Natural killer cell (primary cell): Measurements from ENCODE around the gene CCDC102A. TPM values are rescaled to one million over a fixed set of nuclear protein-coding genes. Genes with fewer than 3 reads are reported as not detected.

ENCODE experiments used
- ATAC-seq, 3 donors: fragments of 150-1000 bp in 2 of 3; fragments of 200-7000 bp in 1 of 3; cut with Tn5 transposase; 1 replicate in 1 of 3; 2 replicates in 2 of 3; pipeline ENCODE4 v1.10.0; 2021; ENCODE audit warnings: mild to moderate bottlenecking in 2 of 3, moderate library complexity in 2 of 3
- DNase-seq, 2 donors: peaks; one replicate each; pipeline versions ENCODE4 v3.0.0 to v3.0.0-alpha.2; 2013 to 2021; ENCODE audit warnings: mixed read lengths in 1 of 2
- H3K27ac ChIP-seq: one replicate; pipeline ENCODE4 v1.5.1; 2013; ENCODE audit warnings: mild to moderate bottlenecking, low read length
- H3K27me3 ChIP-seq: one replicate; pipeline ENCODE4 v1.6.1; 2013; ENCODE audit warnings: low read length; ENCODE audit not compliant: control insufficient read depth, insufficient read depth
- H3K36me3 ChIP-seq: one replicate; pipeline ENCODE4 v1.6.1; 2013; ENCODE audit warnings: low read length; ENCODE audit not compliant: control insufficient read depth, insufficient read depth
- H3K4me1 ChIP-seq: one replicate; pipeline ENCODE4 v1.6.1; 2013; ENCODE audit warnings: low read length; ENCODE audit not compliant: control insufficient read depth, insufficient read depth
- H3K4me3 ChIP-seq: one replicate; pipeline ENCODE4 v1.5.1; 2013; ENCODE audit warnings: low read length
- H3K9me3 ChIP-seq: one replicate; pipeline ENCODE4 v1.6.1; 2013; ENCODE audit warnings: low read length; ENCODE audit not compliant: control insufficient read depth, insufficient read depth
- H3K27ac Mint-ChIP-seq, 2 donors: one replicate each; pipeline ENCODE4 v1.8.0; 2022; ENCODE audit warnings: mild to moderate bottlenecking in 2 of 2, mixed read lengths in 2 of 2, moderate library complexity in 1 of 2
- H3K27me3 Mint-ChIP-seq, 2 donors: one replicate each; pipeline ENCODE4 v1.8.0; 2022; ENCODE audit warnings: low read depth in 2 of 2, mixed read lengths in 2 of 2
- H3K36me3 Mint-ChIP-seq: one replicate; pipeline ENCODE4 v1.8.0; 2022; ENCODE audit warnings: mixed read lengths
- H3K4me1 Mint-ChIP-seq, 2 donors: one replicate each; pipeline ENCODE4 v1.8.0; 2022; ENCODE audit warnings: mixed read lengths in 2 of 2
- H3K4me3 Mint-ChIP-seq: one replicate; pipeline ENCODE4 v1.8.0; 2022; ENCODE audit warnings: mild to moderate bottlenecking, moderate library complexity, mixed read lengths
- H3K9me3 Mint-ChIP-seq, 2 donors: one replicate each; pipeline ENCODE4 v1.8.0; 2022; ENCODE audit warnings: mixed read lengths in 2 of 2
- CTCF ChIP-seq: fragments of 200-600 bp; IDR thresholded peaks from one replicate; pipeline ENCODE4 v1.8.0; 2022; ENCODE audit warnings: antibody characterized with exemption
- WGBS: methylation state at CpG from one replicate; pipeline ENCODE4 v1.1.7; 2013; ENCODE audit warnings: missing lambda C conversion rate; ENCODE audit not compliant: insufficient coverage; 5-methylcytosine and 5-hydroxymethylcytosine counted together
- intact Hi-C: fragments of 100-400 bp; cut with micrococcal nuclease; formaldehyde crosslinking; loops from one replicate; pipeline ENCODE4 v1.14.2; 2022
- total RNA-seq, 4 donors: library from RNA; stranded (reverse); fragments of 120-200 nt in 1 of 4; gene quantifications; one replicate each; pipeline versions ENCODE4 v1.2.3 to v1.2.4, GENCODE V29; 2013 to 2022

CCDC102A gene
- total RNA-seq, 3 donors from 2014 or later (not counting 1 experiment from before 2014, with no cell fraction given): 15.5 to 24.4 (median 17.1) TPM

GRCh38 chr16:57508035-57508425 lies 28.3 kb downstream of the CCDC102A start:
- no peak for DNase-seq
- WGBS: 92% methylated on average over 3 of the region's 3 CpGs

GRCh38 chr16:57507136-57508034 lies 29.0 kb downstream of the CCDC102A start:
- no peak overlapping the region for H3K27ac Mint-ChIP-seq
- Histone ChIP-seq H3K4me1 (no peaks in the 10 kb centered on the region), H3K27me3 (no peaks in the 10 kb centered on the region), H3K27ac (no peak overlapping the region), H3K4me3 (no peak overlapping the region), H3K9me3 (no peaks in the 10 kb centered on the region), H3K36me3 (peaks cover 6% of the 10 kb centered on the region)
- H3K4me3 Mint-ChIP-seq: no peak overlapping the region
- H3K27me3 Mint-ChIP-seq: no peaks in the 10 kb centered on the region
- no peaks in the 10 kb centered on the region for H3K4me1 Mint-ChIP-seq
- intact Hi-C loops: no loop called here
- TF ChIP-seq CTCF: no peak
- H3K9me3 Mint-ChIP-seq: no peaks in the 10 kb centered on the region
- no peak for ATAC-seq
- H3K36me3 Mint-ChIP-seq: no peaks in the 10 kb centered on the region
- DNase-seq: no peak
- 85% methylated on average over 13 of the region's 13 CpGs for WGBS

More at GRCh38 chr16:57508035-57508425, 28.3 kb downstream of the CCDC102A start:
- Histone ChIP-seq H3K4me3 (no peak overlapping the region), H3K27me3 (no peaks in the 10 kb centered on the region), H3K4me1 (no peaks in the 10 kb centered on the region), H3K9me3 (no peaks in the 10 kb centered on the region), H3K27ac (no peak overlapping the region), H3K36me3 (peaks cover 9% of the 10 kb centered on the region)
- H3K27me3 Mint-ChIP-seq: no peaks in the 10 kb centered on the region
- H3K9me3 Mint-ChIP-seq: no peaks in the 10 kb centered on the region
- H3K36me3 Mint-ChIP-seq: no peaks in the 10 kb centered on the region
- no peaks in the 10 kb centered on the region for H3K4me1 Mint-ChIP-seq
- ATAC-seq: no peak
- H3K4me3 Mint-ChIP-seq: no peak overlapping the region
- no peak overlapping the region for H3K27ac Mint-ChIP-seq
- no peak for TF ChIP-seq CTCF
- intact Hi-C loops: no loop called here

- no peak for ATAC-seq
- no peak for TF ChIP-seq CTCF
Measured at GRCh38 chr16:57505169-57505568, 31.2 kb downstream of the CCDC102A start.

More at GRCh38 chr16:57505169-57505568, 31.2 kb downstream of the CCDC102A start:
- Mint-ChIP-seq H3K4me1 (peaks cover 0 to 10% of the 10 kb centered on the region in 2 donors), H3K27me3 (no peaks in the 10 kb centered on the region), H3K27ac (no peak overlapping the region), H3K36me3 (no peaks in the 10 kb centered on the region), H3K4me3 (no peak overlapping the region), H3K9me3 (no peaks in the 10 kb centered on the region)
- Histone ChIP-seq H3K27ac (no peak overlapping the region), H3K4me3 (no peak overlapping the region), H3K27me3 (no peaks in the 10 kb centered on the region), H3K36me3 (no peaks in the 10 kb centered on the region), H3K4me1 (peaks cover 9% of the 10 kb centered on the region), H3K9me3 (no peaks in the 10 kb centered on the region)
- intact Hi-C loops: no loop called here
- no peak for DNase-seq
- 72% methylated on average over 6 of the region's 6 CpGs for WGBS
